D721Med (cell line): ENCODE measurements around the gene PRXL2B.
"Not testable (repeated sequence)": the region's sequence is repeated elsewhere in the genome, so short reads cannot be mapped to it uniquely, and the experiment has no call there.

Experiments used
- DNase-seq: peaks from one replicate; pipeline ENCODE4 v3.0.0; 2011; ENCODE audit warnings: low spot score; ENCODE audit not compliant: insufficient read length
- FAIRE-seq: peaks from 2 replicates; lab custom pipeline; 2011; peaks lifted over from hg19 to GRCh38; lab: Jason Lieb, UNC
- TF ChIP-seq, protein P1 (sequence below): IDR thresholded peaks from 2 replicates; pipeline ENCODE4 v1.5.1; 2012; ENCODE audit warnings: mild to moderate bottlenecking, control low read depth; ENCODE audit not compliant: insufficient read depth; ENCODE audit errors: missing control alignments

Gene PRXL2B

DNA sequence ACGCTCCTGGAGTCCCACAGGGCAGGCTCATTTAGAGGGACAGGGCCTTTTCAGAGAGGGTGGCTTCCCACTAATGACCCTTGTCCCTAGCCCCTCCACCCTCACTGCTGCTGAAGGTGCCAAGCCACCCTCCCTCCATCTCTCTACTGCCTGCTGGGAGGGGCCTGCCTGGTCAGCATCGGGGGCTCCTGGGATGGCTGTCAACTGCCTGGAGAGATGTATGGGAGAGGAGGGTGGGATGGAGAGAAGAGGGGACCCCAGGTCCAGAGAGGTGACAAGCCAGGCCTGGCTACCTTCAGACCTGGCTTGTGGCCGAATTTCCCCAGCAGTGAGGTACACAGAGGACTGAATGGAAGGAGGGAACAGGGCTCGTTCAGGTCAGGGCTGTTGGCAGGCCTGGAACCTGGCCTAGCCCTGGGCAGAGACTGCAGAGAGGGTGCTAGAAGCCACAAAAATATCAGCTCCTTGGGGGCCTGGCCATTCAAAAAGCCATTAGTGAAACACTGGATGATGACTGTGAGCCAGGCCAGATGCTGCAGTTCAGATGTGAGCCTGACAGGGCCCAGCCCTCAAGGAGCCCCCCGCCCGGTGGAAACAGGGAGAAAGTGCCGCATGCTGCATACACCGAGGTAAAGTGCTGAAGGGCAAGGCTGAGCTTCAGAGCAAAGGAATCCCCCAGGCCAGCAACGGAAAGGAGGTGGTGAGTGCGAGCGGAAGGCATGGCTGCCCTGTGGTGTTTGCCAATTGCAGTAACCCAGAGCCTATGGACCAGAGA, 26.2 kb downstream of the PRXL2B start:
- TF ChIP-seq, protein P1, sequence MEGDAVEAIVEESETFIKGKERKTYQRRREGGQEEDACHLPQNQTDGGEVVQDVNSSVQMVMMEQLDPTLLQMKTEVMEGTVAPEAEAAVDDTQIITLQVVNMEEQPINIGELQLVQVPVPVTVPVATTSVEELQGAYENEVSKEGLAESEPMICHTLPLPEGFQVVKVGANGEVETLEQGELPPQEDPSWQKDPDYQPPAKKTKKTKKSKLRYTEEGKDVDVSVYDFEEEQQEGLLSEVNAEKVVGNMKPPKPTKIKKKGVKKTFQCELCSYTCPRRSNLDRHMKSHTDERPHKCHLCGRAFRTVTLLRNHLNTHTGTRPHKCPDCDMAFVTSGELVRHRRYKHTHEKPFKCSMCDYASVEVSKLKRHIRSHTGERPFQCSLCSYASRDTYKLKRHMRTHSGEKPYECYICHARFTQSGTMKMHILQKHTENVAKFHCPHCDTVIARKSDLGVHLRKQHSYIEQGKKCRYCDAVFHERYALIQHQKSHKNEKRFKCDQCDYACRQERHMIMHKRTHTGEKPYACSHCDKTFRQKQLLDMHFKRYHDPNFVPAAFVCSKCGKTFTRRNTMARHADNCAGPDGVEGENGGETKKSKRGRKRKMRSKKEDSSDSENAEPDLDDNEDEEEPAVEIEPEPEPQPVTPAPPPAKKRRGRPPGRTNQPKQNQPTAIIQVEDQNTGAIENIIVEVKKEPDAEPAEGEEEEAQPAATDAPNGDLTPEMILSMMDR = no peak
- DNase-seq (no peak), FAIRE-seq (no peak)

DNA sequence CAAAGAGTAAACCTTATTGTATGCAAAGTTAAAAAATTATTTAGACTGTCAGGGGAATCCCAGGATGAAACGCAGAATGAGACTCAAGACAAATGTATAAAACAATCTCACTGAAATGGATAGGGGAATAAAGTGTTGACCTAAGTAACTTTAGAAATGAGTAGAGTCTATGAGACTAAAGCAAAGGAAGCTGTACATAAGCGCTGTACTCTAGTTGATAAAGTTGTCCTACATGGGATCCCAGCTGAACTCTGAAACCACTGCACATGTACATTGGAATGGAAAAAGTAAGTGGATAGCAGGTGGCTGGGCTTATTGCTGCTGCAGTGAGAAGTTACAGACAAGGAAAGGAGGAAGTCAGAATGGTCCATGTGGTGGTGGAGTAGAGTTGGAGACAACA, 27.6 kb downstream of the PRXL2B start:
- TF ChIP-seq, protein P1 = no peak
- FAIRE-seq (no peak), DNase-seq (no peak)

DNA sequence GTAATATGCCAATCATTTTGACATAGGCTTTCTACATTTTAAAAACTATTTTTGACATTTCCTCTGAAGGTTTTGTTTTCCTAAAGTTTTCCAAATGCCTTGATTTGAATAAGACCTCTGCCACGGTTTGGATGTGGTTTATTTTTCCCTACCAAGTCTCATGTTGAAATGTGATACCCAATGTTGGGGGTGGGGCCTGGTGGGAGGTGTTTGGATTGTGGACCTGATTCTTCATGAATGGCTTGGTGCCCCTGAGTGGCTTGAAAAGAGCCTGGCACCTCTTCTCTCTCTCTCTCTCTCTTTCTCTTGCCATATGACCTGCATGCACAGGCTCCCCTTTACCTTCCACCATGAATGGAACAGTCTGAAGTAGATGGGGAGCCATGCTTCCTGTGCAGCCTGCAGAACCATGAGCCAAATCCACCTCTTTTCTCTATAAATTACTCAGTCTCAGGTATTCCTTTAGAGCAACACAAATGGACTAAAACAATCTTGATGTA, 31.4 kb downstream of the PRXL2B start:
- DNase-seq (no peak), FAIRE-seq (no peak)
- TF ChIP-seq, protein P1 = no peak

DNA sequence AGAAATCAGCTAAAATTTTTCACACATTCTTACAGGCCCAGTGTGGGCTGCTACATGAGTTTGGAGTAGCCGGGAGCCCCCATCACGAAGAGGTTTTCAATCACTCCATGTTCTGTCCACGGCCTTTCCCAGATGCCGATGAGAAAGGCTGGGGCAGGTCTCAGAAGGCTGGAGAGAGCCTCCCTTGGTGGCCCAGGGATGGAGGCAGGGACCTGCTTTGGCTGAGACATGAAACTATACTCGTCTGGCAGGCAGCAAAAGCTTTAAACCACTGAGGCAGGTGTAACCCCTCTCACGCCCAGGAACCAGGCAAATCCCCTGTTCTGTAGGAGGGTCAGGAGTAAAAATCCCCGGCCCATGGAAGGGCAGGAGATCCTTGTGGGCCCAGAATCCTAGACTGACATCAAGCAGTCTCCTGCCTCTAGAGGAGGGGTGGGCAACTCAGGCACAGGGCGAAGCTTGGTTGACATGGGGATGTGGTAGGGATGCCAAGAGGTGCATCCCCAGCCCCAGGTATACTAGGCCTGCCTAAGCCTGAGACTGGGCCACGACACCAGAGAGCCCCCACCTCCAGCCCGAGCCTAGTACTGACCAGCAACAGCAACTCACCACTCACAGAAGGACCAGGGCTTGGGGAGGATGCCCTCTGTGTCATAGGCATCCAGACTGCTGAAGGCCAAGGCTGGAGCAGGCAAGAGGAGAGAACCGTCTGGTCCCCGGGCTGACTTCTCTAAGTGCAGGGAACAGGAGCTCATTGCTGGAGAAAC, 37.2 kb downstream of the PRXL2B start:
- no peak for DNase-seq
- TF ChIP-seq, protein P1 = no peak
- no peak for FAIRE-seq

DNA sequence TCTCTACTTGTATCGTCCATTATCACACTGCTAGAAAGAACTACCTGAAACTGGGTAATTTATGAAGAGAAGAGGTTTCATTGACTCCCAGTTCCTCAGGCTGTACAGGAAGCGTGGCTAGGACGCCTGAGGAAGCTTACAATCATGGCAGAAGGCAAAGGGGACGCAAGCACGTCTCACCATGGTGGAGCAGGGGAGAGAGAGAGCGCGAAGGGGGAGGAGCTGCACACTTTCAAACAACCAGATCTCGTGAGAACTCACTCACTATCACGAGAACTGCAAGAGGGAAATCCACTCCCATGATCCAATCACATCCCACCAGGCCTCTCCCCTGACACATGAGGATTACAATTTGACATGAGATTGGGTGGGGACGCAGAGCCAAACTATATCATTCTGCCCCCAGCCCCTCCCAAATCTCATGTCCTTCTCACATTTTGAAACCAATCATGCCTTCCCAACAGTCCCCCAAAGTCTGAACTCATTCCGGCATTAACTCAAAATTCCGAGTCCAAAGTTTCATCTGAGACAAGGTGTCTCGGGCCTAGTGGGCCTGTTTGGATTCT, 38.2 kb downstream of the PRXL2B start:
- FAIRE-seq = no peak
- DNase-seq = no peak
- TF ChIP-seq, protein P1 = no peak

DNA sequence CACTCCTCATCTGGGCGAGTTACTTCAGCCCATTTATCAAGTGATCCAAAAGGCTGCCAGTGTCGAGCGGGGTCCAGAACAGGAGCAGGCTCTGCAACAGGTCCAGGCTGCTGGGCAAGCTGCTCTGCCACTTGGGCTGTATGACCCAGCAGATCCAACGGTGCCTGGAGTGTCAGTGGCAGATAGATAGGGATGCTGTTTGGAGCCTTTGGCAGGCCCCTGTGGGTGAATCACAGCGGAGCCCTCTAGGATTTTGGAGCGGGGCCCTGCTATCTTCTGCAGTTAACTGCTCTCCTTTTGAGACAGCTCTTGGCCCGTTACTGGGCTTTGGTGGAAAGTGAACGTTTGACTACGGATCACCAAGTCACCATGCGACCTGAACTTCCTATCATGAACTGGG, 38.7 kb downstream of the PRXL2B start:
- DNase-seq (no peak), FAIRE-seq (no peak)
- TF ChIP-seq, protein P1 = no peak

DNA sequence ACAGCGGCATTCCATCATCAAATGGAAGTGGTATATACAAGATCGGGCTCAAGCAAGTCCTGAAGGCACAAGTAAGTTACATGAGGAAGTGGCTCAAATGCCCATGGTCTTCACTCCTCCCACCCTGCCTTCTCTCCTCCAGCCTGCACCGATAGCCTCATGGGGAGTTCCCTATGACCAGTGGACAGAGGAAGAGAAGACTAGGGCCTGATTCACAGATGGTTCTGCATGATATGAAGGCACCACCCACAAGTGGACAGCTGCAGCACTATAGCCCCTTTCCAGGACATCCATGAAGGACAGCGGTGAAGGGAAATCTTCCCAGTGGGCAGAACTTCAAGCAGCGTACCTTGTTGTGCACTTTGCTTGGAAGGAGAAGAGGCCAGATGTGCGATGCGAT, 39.2 kb downstream of the PRXL2B start:
- not testable (repeated sequence) for FAIRE-seq, DNase-seq
